ENCODE measurements around the gene THSD7A.

Gene THSD7A

DNA sequence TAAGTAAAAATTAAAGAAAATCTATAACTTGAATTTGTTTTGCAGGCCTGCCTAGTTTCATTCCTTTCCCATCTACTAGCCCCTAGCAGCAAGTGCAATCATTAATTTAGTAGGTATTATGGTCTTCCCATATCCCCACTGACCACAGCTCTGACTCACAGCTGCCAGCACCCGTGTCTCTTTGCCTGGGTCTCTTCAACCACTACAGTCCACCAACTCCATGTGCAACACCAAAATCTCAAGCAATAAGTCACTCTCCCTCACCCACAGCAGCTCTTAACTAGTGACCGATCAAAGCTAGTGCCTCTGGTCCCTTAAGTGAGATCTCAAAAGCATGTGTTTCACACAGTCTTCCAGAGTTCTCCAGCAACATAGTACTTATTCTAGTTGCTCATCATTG lies 26.0 kb upstream of the THSD7A start:
- TF ChIP-seq, protein P1, sequence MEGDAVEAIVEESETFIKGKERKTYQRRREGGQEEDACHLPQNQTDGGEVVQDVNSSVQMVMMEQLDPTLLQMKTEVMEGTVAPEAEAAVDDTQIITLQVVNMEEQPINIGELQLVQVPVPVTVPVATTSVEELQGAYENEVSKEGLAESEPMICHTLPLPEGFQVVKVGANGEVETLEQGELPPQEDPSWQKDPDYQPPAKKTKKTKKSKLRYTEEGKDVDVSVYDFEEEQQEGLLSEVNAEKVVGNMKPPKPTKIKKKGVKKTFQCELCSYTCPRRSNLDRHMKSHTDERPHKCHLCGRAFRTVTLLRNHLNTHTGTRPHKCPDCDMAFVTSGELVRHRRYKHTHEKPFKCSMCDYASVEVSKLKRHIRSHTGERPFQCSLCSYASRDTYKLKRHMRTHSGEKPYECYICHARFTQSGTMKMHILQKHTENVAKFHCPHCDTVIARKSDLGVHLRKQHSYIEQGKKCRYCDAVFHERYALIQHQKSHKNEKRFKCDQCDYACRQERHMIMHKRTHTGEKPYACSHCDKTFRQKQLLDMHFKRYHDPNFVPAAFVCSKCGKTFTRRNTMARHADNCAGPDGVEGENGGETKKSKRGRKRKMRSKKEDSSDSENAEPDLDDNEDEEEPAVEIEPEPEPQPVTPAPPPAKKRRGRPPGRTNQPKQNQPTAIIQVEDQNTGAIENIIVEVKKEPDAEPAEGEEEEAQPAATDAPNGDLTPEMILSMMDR (IDR thresholded peaks at IDR 0.05; ENCODE audit: insufficient read depth, low read length, missing control alignments) = no peak
- no peak for DNase-seq (ENCODE audit: low read depth, low spot score)
- H3K4me3 ChIP-seq (ENCODE audit: low read depth, low read length) = no peak overlapping the region
- ChIA-PET POLR2A (no interaction called here), CTCF (no interaction called here)

DNA sequence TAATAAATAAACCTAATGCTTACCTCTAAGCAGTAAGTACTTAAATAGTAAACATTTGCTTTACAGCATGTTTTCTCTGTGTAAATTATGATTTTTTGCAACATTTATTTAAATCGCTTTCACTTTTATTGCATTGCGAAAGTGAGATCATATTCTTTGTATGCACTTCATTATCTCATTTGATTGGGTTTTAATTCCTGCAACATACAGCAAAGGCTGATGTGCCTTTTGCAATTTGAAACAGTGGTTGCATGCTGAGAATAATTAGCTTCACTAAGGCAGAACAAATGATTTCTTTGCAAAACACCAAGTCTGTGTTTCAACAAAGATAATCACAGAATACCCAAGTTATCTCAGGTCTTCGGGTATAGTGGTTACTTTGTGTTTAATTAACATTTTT lies 16.3 kb upstream of the THSD7A start:
- POLR2A ChIA-PET = no interaction called here
- H3K4me3 ChIP-seq (ENCODE audit: low read depth, low read length) = no peak overlapping the region
- TF ChIP-seq, protein P1 (IDR thresholded peaks at IDR 0.05; ENCODE audit: insufficient read depth, low read length, missing control alignments) = no peak
- CTCF ChIA-PET = no interaction called here
- no peak for DNase-seq (ENCODE audit: low read depth, low spot score)

DNA sequence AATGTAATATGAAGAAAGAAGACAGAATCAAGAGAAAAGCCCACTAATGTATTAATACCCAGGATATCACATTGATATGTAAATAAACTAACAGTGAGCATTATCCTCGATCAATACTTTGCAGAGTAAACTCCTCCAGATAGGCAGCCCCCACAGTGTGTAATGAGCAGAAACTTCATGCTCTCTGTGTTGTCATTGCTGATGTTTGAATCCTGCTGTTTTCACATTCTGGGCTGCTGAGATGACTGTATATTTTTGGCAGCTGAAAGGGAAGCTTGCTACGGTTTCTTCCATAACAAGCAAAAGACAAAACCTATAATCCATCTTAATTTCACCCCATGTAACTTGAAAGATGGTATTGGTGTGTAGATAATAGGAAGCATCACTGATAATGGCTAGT lies 15.3 kb upstream of the THSD7A start:
- TF ChIP-seq, protein P1 (IDR thresholded peaks at IDR 0.05; ENCODE audit: insufficient read depth, low read length, missing control alignments) = no peak
- DNase-seq (ENCODE audit: low read depth, low spot score) = no peak
- ChIA-PET POLR2A (no interaction called here), CTCF (no interaction called here)
- no peak overlapping the region for H3K4me3 ChIP-seq (ENCODE audit: low read depth, low read length)

DNA sequence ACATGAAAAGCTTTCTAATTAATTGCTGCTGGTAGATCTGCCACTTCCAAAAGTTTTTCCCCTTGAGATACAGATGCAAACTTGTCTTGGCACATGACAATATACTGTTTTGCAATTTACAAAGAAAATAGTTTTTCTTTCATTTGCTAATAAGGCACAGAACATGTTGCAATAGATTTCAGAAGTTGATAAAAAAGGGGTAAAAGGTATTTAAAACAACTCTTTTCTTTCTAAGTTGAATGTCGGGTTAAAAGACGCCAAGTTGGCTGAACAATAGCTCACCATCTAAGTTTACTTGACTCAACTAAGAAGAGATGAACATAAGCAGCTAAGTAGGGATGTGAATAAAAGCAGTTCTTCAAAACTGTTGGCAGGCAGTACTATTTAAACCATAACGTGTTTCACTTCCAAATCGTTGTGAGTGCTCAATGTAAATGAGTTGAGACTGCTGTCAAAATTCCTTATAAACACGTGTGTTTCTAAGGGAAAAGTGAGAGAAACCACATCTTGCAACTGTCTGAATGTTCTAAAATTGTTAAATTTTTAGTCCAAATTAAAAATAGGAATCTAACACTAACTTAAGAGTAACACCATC lies 14.5 kb upstream of the THSD7A start:
- no peak for DNase-seq (ENCODE audit: low read depth, low spot score)
- no peak overlapping the region for H3K4me3 ChIP-seq (ENCODE audit: low read depth, low read length)
- POLR2A ChIA-PET = no interaction called here
- TF ChIP-seq, protein P1 (IDR thresholded peaks at IDR 0.05; ENCODE audit: insufficient read depth, low read length, missing control alignments) = no peak
- CTCF ChIA-PET = no interaction called here

DNA sequence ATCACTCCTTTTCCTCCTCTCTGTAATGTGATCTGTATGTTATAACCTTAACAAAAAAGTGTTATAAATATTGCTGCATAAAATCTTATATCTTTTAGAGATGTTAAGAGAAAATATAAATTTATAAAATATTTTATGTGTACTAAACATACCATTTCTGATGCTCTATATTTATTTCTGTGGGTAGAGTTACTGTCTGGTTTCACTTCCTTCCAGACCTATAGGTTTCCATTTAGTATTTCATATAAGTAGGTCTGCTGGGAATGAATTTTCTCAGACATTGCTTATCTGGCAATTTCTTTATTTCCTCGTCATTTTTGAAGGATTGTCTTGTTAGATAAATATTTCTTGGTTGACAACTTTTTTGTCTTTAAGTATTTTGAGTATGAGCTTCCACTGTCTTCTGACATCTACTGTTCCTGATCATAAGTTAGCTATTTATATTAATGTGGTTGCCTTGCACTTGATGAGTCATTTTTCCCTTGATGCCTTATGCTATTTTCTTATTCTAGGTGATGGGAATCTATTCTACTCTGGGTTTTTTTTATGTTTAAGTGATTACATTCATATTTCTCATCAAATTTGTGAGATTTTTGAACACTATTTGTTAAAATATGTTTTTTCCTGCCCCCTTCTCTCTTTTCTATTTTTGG lies 11.2 kb upstream of the THSD7A start:
- ChIA-PET CTCF (no interaction called here), POLR2A (no interaction called here)
- no peak overlapping the region for H3K4me3 ChIP-seq (ENCODE audit: low read depth, low read length)
- DNase-seq (ENCODE audit: low read depth, low spot score) = no peak
- TF ChIP-seq, protein P1 (IDR thresholded peaks at IDR 0.05; ENCODE audit: insufficient read depth, low read length, missing control alignments) = no peak

DNA sequence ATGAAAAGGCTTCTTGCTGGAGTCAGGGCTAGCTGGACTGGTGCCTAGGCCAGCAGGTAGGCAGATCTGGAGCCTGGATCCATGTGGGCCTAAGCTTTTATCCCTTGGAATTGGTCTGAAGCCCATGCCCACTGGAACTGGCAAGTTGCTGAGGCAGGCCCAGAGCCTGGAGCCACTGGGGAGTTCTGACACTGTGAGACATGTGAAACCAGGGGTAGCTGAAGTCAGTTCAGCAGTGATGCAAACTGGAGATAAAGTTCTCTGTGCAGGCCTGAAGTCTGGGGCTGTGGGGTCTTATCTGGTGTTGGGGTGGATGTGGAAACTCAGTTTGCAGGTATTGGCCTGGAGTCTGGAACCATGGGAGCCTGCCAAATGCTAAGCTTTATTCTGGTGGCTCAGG lies 9.7 kb upstream of the THSD7A start:
- POLR2A ChIA-PET = no interaction called here
- CTCF ChIA-PET = no interaction called here
- DNase-seq (ENCODE audit: low read depth, low spot score) = no peak
- TF ChIP-seq, protein P1 (IDR thresholded peaks at IDR 0.05; ENCODE audit: insufficient read depth, low read length, missing control alignments) = no peak
- H3K4me3 ChIP-seq (ENCODE audit: low read depth, low read length) = no peak overlapping the region
